OCI-LY1 (cell line): ENCODE results near the gene TOX2.

Experiments used
- CTCF ChIP-seq: fragments of 200-600 bp; sonication (generic), shearing (Covaris generic); IDR thresholded peaks from 2 replicates; pipeline ENCODE4 v1.5.1; 2017; ENCODE audit warnings: mild to moderate bottlenecking, antibody characterized with exemption, low read length, moderate library complexity, mixed read lengths
- EZH2 ChIP-seq: fragments of 200-600 bp; sonication (generic), shearing (Covaris generic); IDR thresholded peaks from 2 replicates; pipeline ENCODE4 v1.8.0; 2017; ENCODE audit warnings: borderline replicate concordance, mixed run types, mild to moderate bottlenecking, antibody characterized with exemption, low read length, moderate library complexity, mixed read lengths

- TF ChIP-seq CTCF: no peak
- no peak for TF ChIP-seq EZH2
These were observed 170.2 kb downstream of the TOX2 start for GRCh38 chr20:44084891-44085290.
